Measurements from ENCODE around the gene SKAP2.

Gene SKAP2

DNA sequence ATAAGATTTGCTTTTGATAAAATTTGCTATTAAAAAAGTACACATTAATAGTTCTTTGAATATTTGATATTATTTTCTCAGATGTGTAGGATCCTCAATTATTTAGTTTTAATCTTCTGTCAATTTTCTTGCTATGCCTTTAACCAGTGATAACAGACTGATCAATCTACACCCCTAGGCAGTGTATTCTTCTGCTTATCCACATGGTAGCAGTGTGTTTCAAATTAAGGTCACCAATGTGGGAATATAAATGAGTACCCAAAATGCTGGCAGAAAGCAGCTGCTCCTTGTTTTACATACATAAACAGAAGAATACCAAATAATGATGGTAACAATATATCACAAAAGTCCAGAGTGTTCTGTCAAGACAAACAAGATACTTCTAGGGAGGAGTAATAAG is 87.0 kb downstream of the SKAP2 start:
- no peak for DNase-seq (ENCODE audit: low read depth in 2 of 2)

GRCh38 chr7:26760501-26760900 is 103.9 kb downstream of the SKAP2 start:
- DNase-seq (ENCODE audit: low read depth in 2 of 2): no peak

GRCh38 chr7:26759108-26759507 is 105.3 kb downstream of the SKAP2 start:
- no peak for DNase-seq (ENCODE audit: low read depth in 2 of 2)

GRCh38 chr7:26743205-26743604 is 121.2 kb downstream of the SKAP2 start:
- DNase-seq (ENCODE audit: low read depth in 2 of 2): no peak

DNA sequence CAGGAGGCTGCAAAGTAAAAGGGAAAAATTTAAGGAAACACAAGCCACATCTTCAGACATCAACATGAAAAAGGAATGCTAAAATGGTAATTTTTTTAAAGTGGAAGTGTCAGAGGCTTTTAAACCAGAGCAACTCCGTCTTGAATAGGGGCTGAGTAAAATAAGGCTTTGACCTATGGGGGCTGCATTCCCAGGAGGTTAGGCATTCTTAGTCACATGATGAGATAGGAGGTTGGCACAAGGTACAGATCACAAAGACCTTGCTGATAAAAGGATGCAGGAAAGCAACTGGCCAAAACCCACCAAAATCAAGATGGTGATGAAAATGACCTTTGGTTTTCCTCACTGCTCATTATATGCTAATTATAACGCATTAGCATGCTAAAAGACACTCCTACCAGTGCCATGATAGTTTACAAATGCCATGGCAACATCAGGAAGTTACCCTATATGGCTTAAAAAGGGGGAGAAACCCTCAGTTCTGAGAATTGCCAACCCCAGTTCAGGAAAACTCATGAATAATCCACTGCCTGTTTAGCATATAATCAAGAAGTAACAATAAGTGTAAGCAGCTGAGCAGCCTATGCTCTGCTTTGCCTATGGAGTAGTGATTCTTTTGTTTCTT is 128.3 kb downstream of the SKAP2 start:
- no peak for DNase-seq (ENCODE audit: low read depth in 2 of 2)

- no peak for DNase-seq (ENCODE audit: low read depth in 2 of 2)
Observed at GRCh38 chr7:26729150-26729775, 135.1 kb downstream of the SKAP2 start.

DNA sequence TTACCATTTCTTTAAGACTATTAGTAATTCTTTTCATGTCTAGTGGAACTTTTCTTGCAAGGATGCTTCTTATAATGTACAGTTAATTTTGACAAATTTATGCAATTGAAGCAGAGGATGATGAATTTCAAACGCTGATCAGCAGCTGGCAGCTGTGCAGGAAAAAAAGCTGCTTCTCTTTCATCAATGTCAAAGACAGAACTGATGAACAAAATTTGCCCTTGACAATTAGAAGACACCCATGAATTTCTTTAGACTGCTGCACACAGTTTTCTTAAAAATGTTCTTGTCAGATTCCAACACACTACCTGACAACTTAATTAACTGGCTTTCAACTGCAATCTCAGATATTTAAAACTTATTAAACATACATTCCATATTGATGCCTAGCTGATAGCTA is 138.3 kb downstream of the SKAP2 start:
- DNase-seq (ENCODE audit: low read depth in 2 of 2): no peak

- no peak for DNase-seq (ENCODE audit: low read depth in 2 of 2)
Observed at GRCh38 chr7:26724795-26725194, 139.6 kb downstream of the SKAP2 start.

DNA sequence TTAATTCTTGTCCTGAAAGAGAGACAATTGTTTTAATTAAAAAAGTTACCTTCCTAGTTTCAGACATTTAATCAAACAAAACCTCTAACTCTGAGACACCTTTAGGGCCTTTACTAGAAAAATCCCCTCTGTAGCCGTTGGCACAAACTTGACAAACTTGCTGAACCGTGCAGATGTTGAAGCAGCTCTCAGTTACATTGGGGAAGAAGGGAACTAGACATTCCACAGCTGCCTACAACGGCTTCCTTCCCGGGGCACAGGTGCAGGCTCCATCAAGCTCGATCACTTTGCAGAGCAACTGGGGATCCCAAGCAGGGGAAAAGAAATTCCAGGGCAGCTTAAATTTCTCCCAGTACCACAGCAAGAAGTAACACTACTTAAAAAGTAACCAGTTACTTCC is 141.3 kb downstream of the SKAP2 start:
- DNase-seq (ENCODE audit: low read depth in 2 of 2): no peak

- DNase-seq (ENCODE audit: low read depth in 2 of 2): no peak
Observed at GRCh38 chr7:26721450-26721849, 142.9 kb downstream of the SKAP2 start.

DNA sequence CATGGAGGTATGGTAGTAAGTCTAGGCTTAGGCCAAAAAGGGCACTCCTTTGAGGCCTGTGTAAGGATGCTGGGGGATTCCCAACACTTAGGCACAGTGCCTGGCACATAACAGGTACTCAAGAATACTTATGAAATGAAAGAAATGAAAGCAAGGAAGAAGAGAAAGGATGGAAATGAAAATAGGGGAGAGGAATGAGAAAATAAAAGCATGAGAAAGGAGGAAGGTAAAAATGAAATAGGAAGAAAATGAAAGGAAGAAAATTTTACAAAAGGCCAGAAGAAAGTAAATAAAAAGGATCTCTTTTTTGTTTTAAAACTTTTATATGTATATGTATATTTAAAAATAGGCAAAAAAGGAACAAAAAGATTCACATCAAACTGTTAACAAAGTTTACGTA is 146.3 kb downstream of the SKAP2 start:
- DNase-seq (ENCODE audit: low read depth in 2 of 2): no peak

- no peak for DNase-seq (ENCODE audit: low read depth in 2 of 2)
Observed at GRCh38 chr7:26714438-26714837, 150.0 kb downstream of the SKAP2 start.

GRCh38 chr7:26714006-26714405 is 150.4 kb downstream of the SKAP2 start:
- no peak for DNase-seq (ENCODE audit: low read depth in 2 of 2)

DNA sequence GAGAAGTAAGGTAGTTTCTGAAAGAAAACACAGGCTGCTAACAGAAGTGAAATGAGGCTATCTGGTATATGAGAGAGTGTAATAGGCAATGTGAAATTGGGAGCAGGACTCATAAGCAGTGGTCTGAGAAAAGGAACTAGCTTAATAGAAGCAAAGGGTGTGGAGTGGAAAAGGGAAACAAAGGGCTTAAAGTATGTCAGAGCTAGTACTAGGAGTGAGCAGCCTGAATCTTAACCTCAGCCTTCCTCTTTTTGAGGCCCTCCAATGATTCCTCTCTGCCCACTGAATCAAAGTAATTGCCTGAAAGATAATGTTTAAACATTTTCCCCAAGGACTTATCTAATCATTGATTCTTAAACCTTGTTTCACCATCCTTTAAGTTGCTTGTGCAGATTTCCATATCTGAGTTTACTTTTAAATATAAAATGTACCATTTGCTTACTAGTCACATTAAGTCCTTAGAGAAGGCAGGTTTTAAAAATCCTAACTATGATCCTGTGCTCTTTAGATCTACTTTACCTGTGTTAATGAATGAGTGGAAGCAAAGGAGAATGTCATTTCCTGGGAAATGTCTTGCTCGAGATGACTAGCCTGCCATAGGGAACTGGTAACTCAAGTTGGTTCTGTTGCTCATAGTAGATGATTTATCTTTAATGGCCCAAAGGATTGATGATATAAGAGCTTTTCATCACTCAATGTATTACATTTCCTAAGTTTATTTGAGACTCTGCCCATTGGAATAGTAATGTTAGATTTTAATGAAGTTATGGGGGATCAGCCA is 155.0 kb downstream of the SKAP2 start:
- DNase-seq (ENCODE audit: low read depth in 2 of 2): no peak

- no peak for DNase-seq (ENCODE audit: low read depth in 2 of 2)
Observed at GRCh38 chr7:26705567-26705966, 158.8 kb downstream of the SKAP2 start.

GRCh38 chr7:26704786-26705185 is 159.6 kb downstream of the SKAP2 start:
- DNase-seq (ENCODE audit: low read depth in 2 of 2): no peak

DNA sequence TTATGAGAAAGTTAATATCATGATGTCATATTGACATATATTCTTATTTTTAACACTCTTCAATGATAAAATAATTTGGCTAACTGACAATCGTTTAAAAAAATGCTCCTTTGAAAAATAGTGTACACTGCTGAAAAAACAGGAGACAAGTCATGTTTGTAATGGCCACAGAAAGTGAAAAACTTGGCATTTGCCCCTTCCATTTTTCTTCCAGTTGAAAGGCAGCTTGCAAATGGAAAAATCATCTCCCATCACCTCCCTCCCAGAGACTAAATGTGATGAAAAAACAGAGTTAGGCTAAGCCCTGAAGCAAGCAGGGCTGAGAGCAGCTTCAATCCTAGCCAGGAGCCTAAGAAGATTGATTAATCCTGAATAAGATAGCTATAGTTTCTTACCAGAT is 160.4 kb downstream of the SKAP2 start:
- DNase-seq (ENCODE audit: low read depth in 2 of 2): no peak

GRCh38 chr7:26700893-26701292 is 163.5 kb downstream of the SKAP2 start:
- DNase-seq (ENCODE audit: low read depth in 2 of 2): no peak

GRCh38 chr7:26700386-26700785 is 164.0 kb downstream of the SKAP2 start:
- no peak for DNase-seq (ENCODE audit: low read depth in 2 of 2)

DNA sequence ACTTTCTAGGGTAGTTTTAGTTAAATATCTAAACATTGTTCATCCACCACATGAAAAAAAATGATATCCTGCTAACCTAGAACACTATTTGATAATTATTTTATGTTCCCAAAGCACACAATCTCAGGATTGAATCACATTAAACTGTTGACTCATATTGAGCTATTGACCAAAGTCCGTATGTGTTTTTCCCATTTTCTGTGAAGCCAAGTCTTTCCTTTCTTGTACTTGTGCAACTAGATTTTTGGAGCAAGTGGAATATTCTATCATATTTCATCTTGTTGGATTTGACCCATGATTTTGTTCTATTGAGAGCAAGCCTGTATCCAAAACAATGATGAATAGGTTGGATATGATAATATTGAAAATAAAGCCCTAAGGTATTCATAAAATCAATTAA is 164.6 kb downstream of the SKAP2 start:
- no peak for DNase-seq (ENCODE audit: low read depth in 2 of 2)

DNA sequence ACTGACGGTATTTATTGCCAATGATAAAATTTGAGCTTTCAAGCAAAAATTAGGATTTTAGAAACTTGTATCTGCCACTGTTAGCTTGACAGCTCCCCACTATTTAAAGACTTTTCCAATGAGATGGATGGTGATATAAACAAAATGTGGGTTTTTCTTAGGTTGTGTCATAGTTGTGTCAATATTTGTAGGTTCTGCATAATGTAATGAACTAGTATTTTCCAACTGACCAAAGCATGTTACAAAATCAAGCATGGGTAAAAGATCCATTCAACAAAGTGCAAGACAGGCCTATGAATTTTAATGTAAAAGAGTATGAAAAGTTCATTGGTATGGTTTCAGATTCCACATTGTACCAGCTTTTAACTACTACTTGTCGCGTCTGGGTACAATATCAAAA is 165.6 kb downstream of the SKAP2 start:
- no peak for DNase-seq (ENCODE audit: low read depth in 2 of 2)

GRCh38 chr7:26698194-26698593 is 166.2 kb downstream of the SKAP2 start:
- no peak for DNase-seq (ENCODE audit: low read depth in 2 of 2)

DNA sequence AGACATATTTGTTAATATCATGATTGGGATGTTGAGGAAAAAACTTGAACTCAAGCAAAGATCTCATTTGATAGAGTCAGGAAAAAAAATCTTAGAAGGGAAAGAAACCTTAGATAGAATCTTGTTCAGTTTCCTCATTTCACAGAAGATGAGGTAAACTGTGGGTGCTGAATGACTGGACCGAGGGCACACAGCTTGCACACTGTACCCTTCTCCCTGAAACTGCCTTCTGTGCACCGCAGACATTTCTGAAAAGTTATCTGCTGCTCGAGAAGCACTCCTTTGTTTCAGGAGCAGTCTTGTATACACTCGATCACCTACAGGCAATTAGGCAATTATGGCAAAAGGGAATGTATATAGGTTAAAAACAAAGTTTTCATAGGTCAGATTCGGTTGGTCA is 167.4 kb downstream of the SKAP2 start:
- no peak for DNase-seq (ENCODE audit: low read depth in 2 of 2)

Measured in stimulated activated CD8-positive, alpha-beta memory T cell treated with anti-CD3 and anti-CD28 coated beads, Interleukin-7, amount 100 ng/mL, for 4 hours (primary cell).